ENCODE measurements around the gene CELF4. TPM values are rescaled to one million over a fixed set of nuclear protein-coding genes. Genes with fewer than 3 reads are reported as not detected.
A peak's percentile ranks its signal among the peaks of the same experiment; 100 is the strongest.

CELF4 gene
- total and polyA plus RNA-seq, 2 of the 4 experiments (the other 2 are of a cell fraction), result not detected

GRCh38 chr18:37402735-37403099 is 162.9 kb downstream of the CELF4 start:
- Histone ChIP-seq H3K9ac (ENCODE audit: low read depth, low read length) (peak overlapping the region; percentile 21; the same call in 1 of the 2 replicates), H4K5ac (ENCODE audit: low read depth, low read length) (peak overlapping the region; percentile 70; the same call in 1 of the 2 replicates), H4K20me1 (ENCODE audit: insufficient read depth, low read length) (no peaks in the 10 kb centered on the region), H3K9me3 (ENCODE audit: control insufficient read depth, insufficient read depth, low read length) (no peaks in the 10 kb centered on the region), H2BK120ac (ENCODE audit: low read depth, low read length) (peak overlapping the region; percentile 97), H4K8ac (ENCODE audit: low read depth in 2 of 2, low read length in 2 of 2) (peak overlapping the region; percentile 89 to 90; a peak in 2 of 4 replicates), H4K91ac (ENCODE audit: insufficient read depth, low read depth, low read length) (peak overlapping the region; percentile 93), H3K4me2 (ENCODE audit: low read depth, low read length) (peak overlapping the region; percentile 23; the same call in 1 of the 2 replicates), H3K9me1 (ENCODE audit: insufficient read depth, low read length) (peaks cover 4% of the 10 kb centered on the region; the same call in 1 of the 2 replicates), H3K79me1 (ENCODE audit: low read depth in 1 of 2, low read length in 2 of 2) (no peaks in the 10 kb centered on the region), H2AK5ac (ENCODE audit: low read depth, low read length) (peak overlapping the region; percentile 33; the same call in 1 of the 2 replicates), H3K27me3 (ENCODE audit: control insufficient read depth, insufficient read depth, low read length) (no peaks in the 10 kb centered on the region), H3K4ac (ENCODE audit: low read depth, low read length) (peak overlapping the region; percentile 91), H2AFZ (replicated peaks; ENCODE audit: low read length, poor library complexity) (peak overlapping the region; percentile 91), H2BK20ac (ENCODE audit: low read depth, low read length) (peak overlapping the region; percentile 76), H3K56ac (ENCODE audit: extremely low read depth, insufficient read depth, low read length) (no peak overlapping the region), H2BK15ac (ENCODE audit: low read depth, low read length) (peak overlapping the region; percentile 30; the same call in 1 of the 3 replicates), H3K23ac (ENCODE audit: low read depth, low read length) (no peak overlapping the region), H3K18ac (ENCODE audit: low read depth, low read length) (peak overlapping the region; percentile 59; the same call in 1 of the 2 replicates), H2BK5ac (ENCODE audit: low read depth, low read length, poor library complexity, severe bottlenecking) (peak overlapping the region; percentile 22), H3K27ac (ENCODE audit: insufficient read depth, low read length) (peak overlapping the region; percentile 88), H3K4me3 (ENCODE audit: insufficient read depth, low read depth, low read length) (no peak overlapping the region), H2AK9ac (replicated peaks; ENCODE audit: low read depth, low read length, poor library complexity) (peak overlapping the region; percentile 66), H3K14ac (replicated peaks; ENCODE audit: low read depth, low read length) (peak overlapping the region; percentile 63), H3K36me3 (ENCODE audit: control insufficient read depth, insufficient read depth, low read length) (no peaks in the 10 kb centered on the region), H3K4me1 (ENCODE audit: control insufficient read depth, insufficient read depth, low read length) (peaks cover 13% of the 10 kb centered on the region; the same call in 1 of the 2 replicates)
- no CpG with 5 or more reads among the region's 1 CpG for WGBS, 2 experiments (ENCODE audit: extremely low coverage in 2 of 2, insufficient read length in 1 of 2)
- CTCF ChIA-PET, result no interaction called here
- in situ Hi-C loops (cut with MboI; ENCODE audit: low sequenced_read_pairs), result loop anchor here (10.0 kb wide), 1 partner anchor 62 kb away; no protein-coding TSS in a partner anchor
- POLR2A ChIA-PET (ENCODE audit: unreplicated experiment), result no interaction called here
- DNase-seq (no peak), ATAC-seq (ENCODE audit: low read depth) (peak; percentile 62)
- dilution Hi-C loops (cut with HindIII; ENCODE audit: low sequenced_read_pairs, unreplicated experiment), result no loop called here
- TF ChIP-seq, protein P1, sequence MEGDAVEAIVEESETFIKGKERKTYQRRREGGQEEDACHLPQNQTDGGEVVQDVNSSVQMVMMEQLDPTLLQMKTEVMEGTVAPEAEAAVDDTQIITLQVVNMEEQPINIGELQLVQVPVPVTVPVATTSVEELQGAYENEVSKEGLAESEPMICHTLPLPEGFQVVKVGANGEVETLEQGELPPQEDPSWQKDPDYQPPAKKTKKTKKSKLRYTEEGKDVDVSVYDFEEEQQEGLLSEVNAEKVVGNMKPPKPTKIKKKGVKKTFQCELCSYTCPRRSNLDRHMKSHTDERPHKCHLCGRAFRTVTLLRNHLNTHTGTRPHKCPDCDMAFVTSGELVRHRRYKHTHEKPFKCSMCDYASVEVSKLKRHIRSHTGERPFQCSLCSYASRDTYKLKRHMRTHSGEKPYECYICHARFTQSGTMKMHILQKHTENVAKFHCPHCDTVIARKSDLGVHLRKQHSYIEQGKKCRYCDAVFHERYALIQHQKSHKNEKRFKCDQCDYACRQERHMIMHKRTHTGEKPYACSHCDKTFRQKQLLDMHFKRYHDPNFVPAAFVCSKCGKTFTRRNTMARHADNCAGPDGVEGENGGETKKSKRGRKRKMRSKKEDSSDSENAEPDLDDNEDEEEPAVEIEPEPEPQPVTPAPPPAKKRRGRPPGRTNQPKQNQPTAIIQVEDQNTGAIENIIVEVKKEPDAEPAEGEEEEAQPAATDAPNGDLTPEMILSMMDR (conservative IDR thresholded peaks at IDR 0.05; ENCODE audit: low read depth, low read length), result no peak
- TF ChIP-seq SMC3 (IDR thresholded peaks at IDR 0.05; ENCODE audit: low read depth, low read length) (no peak), RFX5 (IDR thresholded peaks at IDR 0.05; ENCODE audit: low read depth, low read length) (no peak), MAZ (IDR thresholded peaks at IDR 0.05; ENCODE audit: borderline replicate concordance, low read depth, low read length) (no peak), USF2 (IDR thresholded peaks at IDR 0.05; ENCODE audit: low read depth, low read length) (no peak), FOS (IDR thresholded peaks at IDR 0.05; ENCODE audit: low read depth, low read length) (no peak), RCOR1 (IDR thresholded peaks at IDR 0.05; ENCODE audit: insufficient replicate concordance, low read length) (no peak), BHLHE40 (IDR thresholded peaks at IDR 0.05; ENCODE audit: low read depth, low read length) (no peak)
- BruUV-seq (replicated peaks), result no TSS peak
- intact Hi-C loops (cut with micrococcal nuclease), result no loop called here
